GM23338 (cell line): Measurements from ENCODE around the gene ETV6. TPM values are rescaled to one million over a fixed set of nuclear protein-coding genes. Genes with fewer than 3 reads are reported as not detected.

Experiments used
- ATAC-seq: fragments of 200-7000 bp; cut with Tn5 transposase; 3 replicates; pipeline ENCODE4 v1.9.1; 2020
- DNase-seq: peaks from one replicate; pipeline ENCODE4 v3.0.0-alpha.2; 2015; ENCODE audit warnings: low spot score
- H2AFZ ChIP-seq: fragments of 200-600 bp; sonication (generic); 2 replicates; pipeline ENCODE4 v1.8.0; 2016; ENCODE audit warnings: antibody characterized with exemption, mild to moderate bottlenecking, moderate library complexity
- H3F3A ChIP-seq: fragments of 200-600 bp; sonication (generic); replicated peaks from 2 replicates; pipeline ENCODE4 v1.8.0; 2017; ENCODE audit warnings: antibody characterized with exemption, mixed run types, low read depth
- H3K27ac ChIP-seq: fragments of 200-600 bp; sonication (generic); 2 replicates; pipeline ENCODE4 v1.6.1; 2016; ENCODE audit warnings: low read depth
- H3K27me3 ChIP-seq: fragments of 200-600 bp; sonication (generic); 2 replicates; pipeline ENCODE4 v1.8.0; 2016; ENCODE audit warnings: mild to moderate bottlenecking, mixed run types, moderate library complexity; ENCODE audit not compliant: insufficient read depth
- H3K36me3 ChIP-seq: fragments of 200-600 bp; sonication (generic); 2 replicates; pipeline ENCODE4 v1.8.0; 2016; ENCODE audit warnings: mild to moderate bottlenecking; ENCODE audit not compliant: insufficient read depth
- H3K4me1 ChIP-seq: fragments of 200-600 bp; sonication (generic); 2 replicates; pipeline ENCODE4 v1.8.0; 2016; ENCODE audit warnings: mild to moderate bottlenecking, moderate library complexity; ENCODE audit not compliant: insufficient read depth
- H3K4me2 ChIP-seq: fragments of 200-600 bp; sonication (generic); 2 replicates; pipeline ENCODE4 v1.7.1; 2017; ENCODE audit warnings: mixed run types
- H3K4me3 ChIP-seq: fragments of 200-600 bp; sonication (generic); 2 replicates; pipeline ENCODE4 v1.6.1; 2016; ENCODE audit warnings: mixed run types
- H3K79me2 ChIP-seq: fragments of 200-600 bp; sonication (generic); replicated peaks from 2 replicates; pipeline ENCODE4 v1.8.0; 2017; ENCODE audit warnings: mild to moderate bottlenecking; ENCODE audit not compliant: insufficient read depth
- H3K9me2 ChIP-seq: fragments of 200-600 bp; sonication (generic); 2 replicates; pipeline ENCODE4 v1.8.0; 2017; ENCODE audit not compliant: insufficient read depth
- H4K20me1 ChIP-seq: fragments of 200-600 bp; sonication (generic); replicated peaks from 2 replicates; pipeline ENCODE4 v1.8.0; 2017; ENCODE audit warnings: mild to moderate bottlenecking; ENCODE audit not compliant: insufficient read depth
- H3K27ac Mint-ChIP-seq: 2 replicates; pipeline ENCODE4 v1.8.0; 2020; ENCODE audit warnings: inconsistent platforms, mild to moderate bottlenecking, moderate library complexity, mixed read lengths
- H3K27me3 Mint-ChIP-seq: 3 replicates; pipeline ENCODE4 v1.8.0; 2022; ENCODE audit warnings: low read depth, mild to moderate bottlenecking, moderate library complexity, mixed read lengths, inconsistent platforms; ENCODE audit not compliant: insufficient read depth, poor library complexity
- H3K36me3 Mint-ChIP-seq: 3 replicates; pipeline ENCODE4 v1.8.0; 2021; ENCODE audit warnings: low read depth, mild to moderate bottlenecking, inconsistent platforms, moderate library complexity, mixed read lengths
- H3K4me1 Mint-ChIP-seq: 3 replicates; pipeline ENCODE4 v1.8.0; 2020; ENCODE audit warnings: mild to moderate bottlenecking, inconsistent platforms, mixed read lengths
- H3K4me3 Mint-ChIP-seq: 3 replicates; pipeline ENCODE4 v1.8.0; 2021; ENCODE audit warnings: moderate library complexity, mild to moderate bottlenecking, inconsistent platforms, mixed read lengths
- H3K9me3 Mint-ChIP-seq: 3 replicates; pipeline ENCODE4 v1.8.0; 2020; ENCODE audit warnings: moderate library complexity, mild to moderate bottlenecking, inconsistent platforms, mixed read lengths
- CREB1 ChIP-seq: fragments of 250-450 bp; sonication (Bioruptor Pico); IDR thresholded peaks from 2 replicates; pipeline ENCODE4 v1.5.0; 2020; ENCODE audit warnings: low read depth, mild to moderate bottlenecking, moderate library complexity
- ETS1 ChIP-seq: IDR thresholded peaks from 2 replicates; pipeline ENCODE4 v1.6.1; 2016; ENCODE audit warnings: antibody characterized with exemption
- EZH2 ChIP-seq: fragments of 200-600 bp; sonication (generic); IDR thresholded peaks from one replicate; pipeline ENCODE4 v1.8.0; 2017; ENCODE audit warnings: antibody characterized with exemption, mild to moderate bottlenecking, low read depth; ENCODE audit not compliant: unreplicated experiment
- EZH2phosphoT487 ChIP-seq: fragments of 200-600 bp; sonication (generic); IDR thresholded peaks from one replicate; pipeline ENCODE4 v1.8.1; 2018; ENCODE audit warnings: antibody characterized with exemption; ENCODE audit not compliant: unreplicated experiment
- JUNB ChIP-seq: IDR thresholded peaks from one replicate; pipeline ENCODE4 v1.6.1; 2016; ENCODE audit warnings: antibody characterized with exemption; ENCODE audit not compliant: unreplicated experiment
- NANOG ChIP-seq: IDR thresholded peaks from 2 replicates; pipeline ENCODE4 v1.6.1; 2016; ENCODE audit warnings: antibody characterized with exemption, borderline replicate concordance
- POLR2AphosphoS5 ChIP-seq: IDR thresholded peaks from 2 replicates; pipeline ENCODE4 v1.6.1; 2016; ENCODE audit warnings: antibody characterized with exemption, low read depth
- STAT1 ChIP-seq: IDR thresholded peaks from one replicate; pipeline ENCODE4 v1.6.1; 2016; ENCODE audit warnings: antibody characterized with exemption; ENCODE audit not compliant: unreplicated experiment
- ZNF114 ChIP-seq: fragments of 250-450 bp; sonication (Bioruptor Pico); IDR thresholded peaks from 2 replicates; pipeline ENCODE4 v1.5.0; 2020; ENCODE audit warnings: mild to moderate bottlenecking, moderate library complexity
- ZNF331 ChIP-seq: fragments of 250-450 bp; sonication (Bioruptor Pico); IDR thresholded peaks from 2 replicates; pipeline ENCODE4 v1.5.0; 2020; ENCODE audit warnings: low read depth, mild to moderate bottlenecking, moderate library complexity
- ZNF462 ChIP-seq: fragments of 250-450 bp; sonication (Bioruptor Pico); IDR thresholded peaks from 2 replicates; pipeline ENCODE4 v1.5.0; 2020; ENCODE audit warnings: mild to moderate bottlenecking, moderate library complexity
- polyA plus RNA-seq: library from polyadenylated mRNA; unstranded; fragments of >200 nt; fragmentation: Nextera tagmentation; extraction: Ambion mirVana; gene quantifications from 2 replicates; pipeline ENCODE4 v1.2.1, GENCODE V29; 2016
- total RNA-seq: library from RNA; depleted of rRNA; stranded (reverse); fragments of >200 nt; shearing (Covaris generic); gene quantifications from 2 replicates; pipeline ENCODE4 v1.2.3, GENCODE V29; 2014
- TF ChIP-seq, protein P1 (sequence below), 2 experiments: fragments of 200-600 bp in 1 of 2; sonication (generic) in 1 of 2; conservative IDR thresholded peaks; 2 replicates each; pipeline versions ENCODE4 v1.5.1 to v1.6.1; 2016 to 2017; ENCODE audit warnings: antibody characterized with exemption in 2 of 2, low read depth in 2 of 2, mild to moderate bottlenecking in 2 of 2, moderate library complexity in 1 of 2
- TF ChIP-seq, protein P2 (sequence below): IDR thresholded peaks from one replicate; pipeline ENCODE4 v1.6.1; 2018; ENCODE audit warnings: antibody characterized with exemption; ENCODE audit not compliant: unreplicated experiment

ETV6 gene
- total and polyA plus RNA-seq, 2 experiments from 2014 or later = 7.5 to 15.1 TPM

- Histone ChIP-seq H3F3A (no peaks in the 10 kb centered on the region), H3K4me3 (no peak overlapping the region), H3K9me2 (peaks cover 4% of the 10 kb centered on the region; the same call in 1 of the 2 replicates), H3K36me3 (no peaks in the 10 kb centered on the region), H3K27ac (no peak overlapping the region), H3K79me2 (0 out of 2 replicates have a peak, but pooled peaks cover 4% of the 10 kb centered on the region), H3K27me3 (no peaks in the 10 kb centered on the region), H4K20me1 (no peaks in the 10 kb centered on the region), H3K4me1 (peaks cover 15% of the 10 kb centered on the region), H3K4me2 (no peak overlapping the region), H2AFZ (no peak overlapping the region)
- Mint-ChIP-seq H3K9me3 (no peaks in the 10 kb centered on the region), H3K4me3 (no peak overlapping the region), H3K36me3 (no peaks in the 10 kb centered on the region), H3K27me3 (peaks cover 2% of the 10 kb centered on the region), H3K4me1 (peaks cover 22% of the 10 kb centered on the region), H3K27ac (no peak overlapping the region; the same call in 1 of the 2 replicates)
- no peak for ATAC-seq
- TF ChIP-seq CREB1 (CRISPR knock-in tag) = no peak
- TF ChIP-seq JUNB = no peak
- no peak for TF ChIP-seq ZNF114 (CRISPR knock-in tag)
- TF ChIP-seq EZH2 = no peak
- TF ChIP-seq NANOG = no peak
- no peak for TF ChIP-seq EZH2phosphoT487
- TF ChIP-seq ETS1 = no peak
- TF ChIP-seq, protein P1, sequence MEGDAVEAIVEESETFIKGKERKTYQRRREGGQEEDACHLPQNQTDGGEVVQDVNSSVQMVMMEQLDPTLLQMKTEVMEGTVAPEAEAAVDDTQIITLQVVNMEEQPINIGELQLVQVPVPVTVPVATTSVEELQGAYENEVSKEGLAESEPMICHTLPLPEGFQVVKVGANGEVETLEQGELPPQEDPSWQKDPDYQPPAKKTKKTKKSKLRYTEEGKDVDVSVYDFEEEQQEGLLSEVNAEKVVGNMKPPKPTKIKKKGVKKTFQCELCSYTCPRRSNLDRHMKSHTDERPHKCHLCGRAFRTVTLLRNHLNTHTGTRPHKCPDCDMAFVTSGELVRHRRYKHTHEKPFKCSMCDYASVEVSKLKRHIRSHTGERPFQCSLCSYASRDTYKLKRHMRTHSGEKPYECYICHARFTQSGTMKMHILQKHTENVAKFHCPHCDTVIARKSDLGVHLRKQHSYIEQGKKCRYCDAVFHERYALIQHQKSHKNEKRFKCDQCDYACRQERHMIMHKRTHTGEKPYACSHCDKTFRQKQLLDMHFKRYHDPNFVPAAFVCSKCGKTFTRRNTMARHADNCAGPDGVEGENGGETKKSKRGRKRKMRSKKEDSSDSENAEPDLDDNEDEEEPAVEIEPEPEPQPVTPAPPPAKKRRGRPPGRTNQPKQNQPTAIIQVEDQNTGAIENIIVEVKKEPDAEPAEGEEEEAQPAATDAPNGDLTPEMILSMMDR (conservative IDR thresholded peaks at IDR 0.05; ENCODE audit: low read depth in 2 of 2) = no peak
- TF ChIP-seq STAT1 = no peak
- TF ChIP-seq ZNF331 = no peak
- TF ChIP-seq, protein P2, sequence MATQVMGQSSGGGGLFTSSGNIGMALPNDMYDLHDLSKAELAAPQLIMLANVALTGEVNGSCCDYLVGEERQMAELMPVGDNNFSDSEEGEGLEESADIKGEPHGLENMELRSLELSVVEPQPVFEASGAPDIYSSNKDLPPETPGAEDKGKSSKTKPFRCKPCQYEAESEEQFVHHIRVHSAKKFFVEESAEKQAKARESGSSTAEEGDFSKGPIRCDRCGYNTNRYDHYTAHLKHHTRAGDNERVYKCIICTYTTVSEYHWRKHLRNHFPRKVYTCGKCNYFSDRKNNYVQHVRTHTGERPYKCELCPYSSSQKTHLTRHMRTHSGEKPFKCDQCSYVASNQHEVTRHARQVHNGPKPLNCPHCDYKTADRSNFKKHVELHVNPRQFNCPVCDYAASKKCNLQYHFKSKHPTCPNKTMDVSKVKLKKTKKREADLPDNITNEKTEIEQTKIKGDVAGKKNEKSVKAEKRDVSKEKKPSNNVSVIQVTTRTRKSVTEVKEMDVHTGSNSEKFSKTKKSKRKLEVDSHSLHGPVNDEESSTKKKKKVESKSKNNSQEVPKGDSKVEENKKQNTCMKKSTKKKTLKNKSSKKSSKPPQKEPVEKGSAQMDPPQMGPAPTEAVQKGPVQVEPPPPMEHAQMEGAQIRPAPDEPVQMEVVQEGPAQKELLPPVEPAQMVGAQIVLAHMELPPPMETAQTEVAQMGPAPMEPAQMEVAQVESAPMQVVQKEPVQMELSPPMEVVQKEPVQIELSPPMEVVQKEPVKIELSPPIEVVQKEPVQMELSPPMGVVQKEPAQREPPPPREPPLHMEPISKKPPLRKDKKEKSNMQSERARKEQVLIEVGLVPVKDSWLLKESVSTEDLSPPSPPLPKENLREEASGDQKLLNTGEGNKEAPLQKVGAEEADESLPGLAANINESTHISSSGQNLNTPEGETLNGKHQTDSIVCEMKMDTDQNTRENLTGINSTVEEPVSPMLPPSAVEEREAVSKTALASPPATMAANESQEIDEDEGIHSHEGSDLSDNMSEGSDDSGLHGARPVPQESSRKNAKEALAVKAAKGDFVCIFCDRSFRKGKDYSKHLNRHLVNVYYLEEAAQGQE = no peak
- TF ChIP-seq POLR2AphosphoS5 = no peak
- TF ChIP-seq ZNF462 (CRISPR knock-in tag) = no peak
- no peak for DNase-seq
Observed at GRCh38 chr12:11804130-11804529, 154.7 kb downstream of the ETV6 start.
